Measurements from ENCODE around the gene UBAC1.

DNA sequence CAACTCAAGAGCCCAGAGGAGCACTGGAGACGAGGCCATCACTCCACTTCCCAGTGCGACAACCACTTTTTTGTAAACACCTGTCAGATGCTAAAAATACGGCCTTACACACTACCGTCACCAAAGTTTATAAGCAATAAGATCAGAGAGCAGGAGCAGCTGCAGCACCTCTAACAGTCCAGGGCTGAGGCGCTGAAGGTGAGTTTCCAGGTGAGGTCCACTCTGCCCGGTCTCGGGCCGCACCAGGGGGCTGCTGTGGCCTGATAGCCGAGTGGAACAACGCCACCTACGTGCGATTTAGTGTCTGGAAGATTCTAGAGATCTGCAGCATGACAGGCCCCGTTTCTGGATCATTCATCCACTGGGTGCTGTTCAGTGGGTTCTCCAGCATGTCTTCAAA, 28.1 kb downstream of the UBAC1 start:
- TF ChIP-seq POLR2AphosphoS5 (IDR thresholded peaks at IDR 0.05) = no peak
- TF ChIP-seq, protein P1, sequence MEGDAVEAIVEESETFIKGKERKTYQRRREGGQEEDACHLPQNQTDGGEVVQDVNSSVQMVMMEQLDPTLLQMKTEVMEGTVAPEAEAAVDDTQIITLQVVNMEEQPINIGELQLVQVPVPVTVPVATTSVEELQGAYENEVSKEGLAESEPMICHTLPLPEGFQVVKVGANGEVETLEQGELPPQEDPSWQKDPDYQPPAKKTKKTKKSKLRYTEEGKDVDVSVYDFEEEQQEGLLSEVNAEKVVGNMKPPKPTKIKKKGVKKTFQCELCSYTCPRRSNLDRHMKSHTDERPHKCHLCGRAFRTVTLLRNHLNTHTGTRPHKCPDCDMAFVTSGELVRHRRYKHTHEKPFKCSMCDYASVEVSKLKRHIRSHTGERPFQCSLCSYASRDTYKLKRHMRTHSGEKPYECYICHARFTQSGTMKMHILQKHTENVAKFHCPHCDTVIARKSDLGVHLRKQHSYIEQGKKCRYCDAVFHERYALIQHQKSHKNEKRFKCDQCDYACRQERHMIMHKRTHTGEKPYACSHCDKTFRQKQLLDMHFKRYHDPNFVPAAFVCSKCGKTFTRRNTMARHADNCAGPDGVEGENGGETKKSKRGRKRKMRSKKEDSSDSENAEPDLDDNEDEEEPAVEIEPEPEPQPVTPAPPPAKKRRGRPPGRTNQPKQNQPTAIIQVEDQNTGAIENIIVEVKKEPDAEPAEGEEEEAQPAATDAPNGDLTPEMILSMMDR (IDR thresholded peaks at IDR 0.05) = no peak
- no peak for TF ChIP-seq POLR2A (IDR thresholded peaks at IDR 0.05)
- TF ChIP-seq EP300 (IDR thresholded peaks at IDR 0.05) = no peak
